HEK293 (cell line): ENCODE results near the gene AARS2.
A peak's percentile ranks its signal among the peaks of the same experiment; 100 is the strongest.

Experiments
- GLI2 ChIP-seq: fragments of 450-650 bp; formaldehyde crosslinking; IDR thresholded peaks from 2 replicates; pipeline ENCODE4; 2017; ENCODE audit warnings: missing biosample characterization, missing genetic modification characterization, low read depth, borderline replicate concordance
- HOXC10 ChIP-seq: sonication (generic); formaldehyde crosslinking; IDR thresholded peaks from 2 replicates; pipeline ENCODE4 v1.8.1; 2023; ENCODE audit warnings: mild to moderate bottlenecking, missing genetic modification reagents
- IKZF3 ChIP-seq: fragments of 450-650 bp; IDR thresholded peaks from 2 replicates; pipeline ENCODE4 v1.5.0; 2018; ENCODE audit warnings: missing biosample characterization, mild to moderate bottlenecking, missing genetic modification characterization, moderate library complexity
- MYNN ChIP-seq: fragments of 450-650 bp; formaldehyde crosslinking; IDR thresholded peaks from 2 replicates; pipeline ENCODE4 v1.5.1; 2016; ENCODE audit warnings: missing biosample characterization, missing genetic modification characterization, borderline replicate concordance
- RBAK ChIP-seq: fragments of 450-650 bp; formaldehyde crosslinking; IDR thresholded peaks from 2 replicates; pipeline ENCODE4 v1.5.1; 2016; ENCODE audit warnings: missing biosample characterization, missing genetic modification characterization
- WT1 ChIP-seq: fragments of 450-650 bp; formaldehyde crosslinking; IDR thresholded peaks from 2 replicates; pipeline ENCODE4 v1.5.1; 2016; ENCODE audit warnings: missing biosample characterization, missing genetic modification characterization
- ZBTB17 ChIP-seq: fragments of 450-650 bp; formaldehyde crosslinking; IDR thresholded peaks from 2 replicates; pipeline ENCODE4 v1.5.1; 2016; ENCODE audit warnings: missing biosample characterization, missing genetic modification characterization
- ZBTB20 ChIP-seq: fragments of 450-650 bp; formaldehyde crosslinking; IDR thresholded peaks from 2 replicates; pipeline ENCODE4 v1.5.1; 2016; ENCODE audit warnings: missing biosample characterization, missing genetic modification characterization
- ZFP3 ChIP-seq: fragments of 450-650 bp; formaldehyde crosslinking; IDR thresholded peaks from 2 replicates; pipeline ENCODE4 v1.5.1; 2016; ENCODE audit warnings: low read depth, missing biosample characterization, missing genetic modification characterization
- ZFP37 ChIP-seq: fragments of 450-650 bp; formaldehyde crosslinking; IDR thresholded peaks from 2 replicates; pipeline ENCODE4 v1.5.1; 2016; ENCODE audit warnings: missing biosample characterization, missing genetic modification characterization
- ZIC2 ChIP-seq: fragments of 450-650 bp; formaldehyde crosslinking; IDR thresholded peaks from 2 replicates; pipeline ENCODE4 v1.5.1; 2016; ENCODE audit warnings: missing biosample characterization, missing genetic modification characterization
- ZNF112 ChIP-seq: fragments of 450-650 bp; formaldehyde crosslinking; IDR thresholded peaks from 2 replicates; pipeline ENCODE4 v1.5.0; 2017; ENCODE audit warnings: missing biosample characterization, missing genetic modification characterization
- ZNF211 ChIP-seq: fragments of 450-650 bp; formaldehyde crosslinking; IDR thresholded peaks from 2 replicates; pipeline ENCODE4 v1.5.1; 2016; ENCODE audit warnings: low read depth, missing biosample characterization, missing genetic modification characterization
- ZNF239 ChIP-seq: fragments of 450-650 bp; formaldehyde crosslinking; IDR thresholded peaks from 2 replicates; pipeline ENCODE4 v1.5.1; 2016; ENCODE audit warnings: missing biosample characterization, missing genetic modification characterization
- ZNF302 ChIP-seq: fragments of 450-650 bp; formaldehyde crosslinking; IDR thresholded peaks from 2 replicates; pipeline ENCODE4 v1.5.1; 2016; ENCODE audit warnings: missing biosample characterization, missing genetic modification characterization, low read depth
- ZNF362 ChIP-seq: fragments of 450-650 bp; formaldehyde crosslinking; IDR thresholded peaks from 2 replicates; pipeline ENCODE4 v1.5.1; 2016; ENCODE audit warnings: missing biosample characterization, missing genetic modification characterization
- ZNF366 ChIP-seq: fragments of 450-650 bp; formaldehyde crosslinking; conservative IDR thresholded peaks from 2 replicates; pipeline ENCODE4 v1.5.1; 2016; ENCODE audit warnings: missing biosample characterization, missing genetic modification characterization
- ZNF394 ChIP-seq: fragments of 450-650 bp; formaldehyde crosslinking; IDR thresholded peaks from 2 replicates; pipeline ENCODE4 v1.5.1; 2016; ENCODE audit warnings: missing biosample characterization, missing genetic modification characterization, mild to moderate bottlenecking, moderate library complexity, borderline replicate concordance
- ZNF416 ChIP-seq: fragments of 450-650 bp; formaldehyde crosslinking; IDR thresholded peaks from 2 replicates; pipeline ENCODE4 v1.5.1; 2016; ENCODE audit warnings: missing biosample characterization, missing genetic modification characterization
- ZNF426 ChIP-seq: fragments of 450-650 bp; formaldehyde crosslinking; IDR thresholded peaks from 2 replicates; pipeline ENCODE4 v1.5.1; 2017; ENCODE audit warnings: missing biosample characterization, missing genetic modification characterization, mild to moderate bottlenecking, inconsistent platforms, moderate library complexity
- ZNF501 ChIP-seq: fragments of 450-650 bp; formaldehyde crosslinking; IDR thresholded peaks from 2 replicates; pipeline ENCODE4 v1.5.1; 2016; ENCODE audit warnings: missing biosample characterization, missing genetic modification characterization
- ZNF561 ChIP-seq: fragments of 450-650 bp; IDR thresholded peaks from 2 replicates; pipeline ENCODE4 v1.5.1; 2018; ENCODE audit warnings: missing biosample characterization, missing genetic modification characterization, borderline replicate concordance
- ZNF621 ChIP-seq: fragments of 450-650 bp; formaldehyde crosslinking; IDR thresholded peaks from 2 replicates; pipeline ENCODE4 v1.5.1; 2017; ENCODE audit warnings: missing biosample characterization, missing genetic modification characterization
- ZNF645 ChIP-seq: fragments of 450-650 bp; formaldehyde crosslinking; IDR thresholded peaks from 2 replicates; pipeline ENCODE4; 2016; ENCODE audit warnings: missing biosample characterization, missing genetic modification characterization
- ZNF670 ChIP-seq: fragments of 450-650 bp; formaldehyde crosslinking; IDR thresholded peaks from 2 replicates; pipeline ENCODE4 v1.5.1; 2016; ENCODE audit warnings: missing biosample characterization, missing genetic modification characterization, low read depth
- ZNF747 ChIP-seq: fragments of 450-650 bp; formaldehyde crosslinking; IDR thresholded peaks from 2 replicates; pipeline ENCODE4 v1.5.1; 2016; ENCODE audit warnings: missing biosample characterization, missing genetic modification characterization
- ZNF777 ChIP-seq: fragments of 450-650 bp; formaldehyde crosslinking; IDR thresholded peaks from 2 replicates; pipeline ENCODE4 v1.5.1; 2017; ENCODE audit warnings: missing biosample characterization, missing genetic modification characterization, borderline replicate concordance
- ZNF791 ChIP-seq: fragments of 450-650 bp; formaldehyde crosslinking; IDR thresholded peaks from 2 replicates; pipeline ENCODE4 v1.5.1; 2016; ENCODE audit warnings: missing biosample characterization, missing genetic modification characterization
- ZNF837 ChIP-seq: fragments of 450-650 bp; formaldehyde crosslinking; IDR thresholded peaks from 2 replicates; pipeline ENCODE4 v1.5.1; 2016; ENCODE audit warnings: missing biosample characterization, missing genetic modification characterization
- ZSCAN5A ChIP-seq: fragments of 450-650 bp; formaldehyde crosslinking; IDR thresholded peaks from 2 replicates; pipeline ENCODE4 v1.5.1; 2016; ENCODE audit warnings: missing biosample characterization, missing genetic modification characterization
- TF ChIP-seq, protein P1 (sequence below): fragments of 450-650 bp; formaldehyde crosslinking; IDR thresholded peaks from 2 replicates; pipeline ENCODE4 v1.5.1; 2016; ENCODE audit warnings: missing biosample characterization, missing genetic modification characterization
- TF ChIP-seq, protein P2 (sequence below): fragments of 450-650 bp; IDR thresholded peaks from 2 replicates; pipeline ENCODE4 v1.5.1; 2018; ENCODE audit warnings: missing biosample characterization, missing genetic modification characterization

The AARS2 gene

DNA sequence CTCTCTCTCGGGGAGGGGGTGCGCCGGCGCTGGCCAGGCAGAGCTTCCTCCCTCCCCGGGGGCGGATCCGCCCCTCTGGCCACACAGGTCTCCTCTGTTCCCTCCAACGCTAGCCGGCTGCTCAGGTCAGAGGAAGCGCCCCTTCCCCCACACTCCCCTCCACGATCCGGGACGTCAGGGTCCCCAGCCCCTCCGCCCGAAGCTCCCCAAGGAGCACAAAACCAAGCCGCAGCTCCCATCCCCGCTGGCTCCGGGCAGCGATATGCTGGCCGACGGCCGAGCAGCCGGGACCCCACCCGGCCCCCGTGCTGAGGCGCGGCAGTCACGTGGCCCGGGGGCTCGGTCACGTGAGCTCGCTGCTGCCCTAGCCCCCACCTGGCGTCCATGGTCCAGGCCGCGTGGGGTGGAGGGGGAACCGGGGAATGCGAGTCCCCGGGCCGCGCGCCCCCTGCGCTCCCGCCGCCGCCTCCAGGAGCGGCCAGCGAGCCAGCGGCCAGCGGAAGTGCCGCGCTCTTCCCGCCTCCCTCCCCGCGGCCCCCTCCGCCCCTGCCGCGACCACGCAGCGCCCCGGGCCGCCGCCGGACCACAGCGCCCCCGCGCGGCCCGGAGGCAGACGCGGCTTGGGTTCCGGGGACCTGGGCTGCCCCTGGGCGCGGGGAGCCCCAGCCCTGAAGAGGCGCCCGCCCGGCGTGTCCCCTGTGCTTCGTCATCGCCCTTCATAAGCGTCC, 56.0 kb downstream of the AARS2 start, which contains the start of gene SLC35B2 (continued):
- TF ChIP-seq ZNF837 (tag by site-specific recombination) (no peak; the same call in 1 of the 2 replicates), ZNF362 (tag by site-specific recombination) (no peak), ZNF747 (no peak), ZNF239 (no peak), ZNF112 (tag by site-specific recombination) (no peak), ZNF670 (tag by site-specific recombination) (no peak), ZNF777 (tag by site-specific recombination) (no peak; the same call in 1 of the 2 replicates), ZNF561 (tag by site-specific recombination) (peak; percentile 60; the same call in 1 of the 2 replicates), GLI2 (no peak), HOXC10 (CRISPR knock-in tag) (0 out of 2 replicates have a peak, but pooled peaks have one; percentile 75), ZFP37 (tag by site-specific recombination) (no peak), ZBTB20 (tag by site-specific recombination) (peak; percentile 72), ZNF426 (tag by site-specific recombination) (no peak), WT1 (tag by site-specific recombination) (peak; percentile 65), ZNF645 (no peak), ZNF394 (tag by site-specific recombination) (peak; percentile 71; the same call in 1 of the 2 replicates), ZNF621 (tag by site-specific recombination) (no peak), ZSCAN5A (tag by site-specific recombination) (0 out of 2 replicates have a peak, but pooled peaks have one; percentile 52), ZNF791 (no peak), RBAK (no peak), ZNF302 (no peak), ZBTB17 (peak; percentile 90), IKZF3 (tag by site-specific recombination) (no peak), ZNF366 (no peak; the same call in 1 of the 2 replicates), ZNF416 (no peak), ZNF501 (tag by site-specific recombination) (peak; percentile 92), MYNN (tag by site-specific recombination) (no peak; the same call in 1 of the 2 replicates), ZFP3 (no peak), ZNF211 (tag by site-specific recombination) (no peak), ZIC2 (tag by site-specific recombination) (peak; percentile 82)
- TF ChIP-seq, protein P1, sequence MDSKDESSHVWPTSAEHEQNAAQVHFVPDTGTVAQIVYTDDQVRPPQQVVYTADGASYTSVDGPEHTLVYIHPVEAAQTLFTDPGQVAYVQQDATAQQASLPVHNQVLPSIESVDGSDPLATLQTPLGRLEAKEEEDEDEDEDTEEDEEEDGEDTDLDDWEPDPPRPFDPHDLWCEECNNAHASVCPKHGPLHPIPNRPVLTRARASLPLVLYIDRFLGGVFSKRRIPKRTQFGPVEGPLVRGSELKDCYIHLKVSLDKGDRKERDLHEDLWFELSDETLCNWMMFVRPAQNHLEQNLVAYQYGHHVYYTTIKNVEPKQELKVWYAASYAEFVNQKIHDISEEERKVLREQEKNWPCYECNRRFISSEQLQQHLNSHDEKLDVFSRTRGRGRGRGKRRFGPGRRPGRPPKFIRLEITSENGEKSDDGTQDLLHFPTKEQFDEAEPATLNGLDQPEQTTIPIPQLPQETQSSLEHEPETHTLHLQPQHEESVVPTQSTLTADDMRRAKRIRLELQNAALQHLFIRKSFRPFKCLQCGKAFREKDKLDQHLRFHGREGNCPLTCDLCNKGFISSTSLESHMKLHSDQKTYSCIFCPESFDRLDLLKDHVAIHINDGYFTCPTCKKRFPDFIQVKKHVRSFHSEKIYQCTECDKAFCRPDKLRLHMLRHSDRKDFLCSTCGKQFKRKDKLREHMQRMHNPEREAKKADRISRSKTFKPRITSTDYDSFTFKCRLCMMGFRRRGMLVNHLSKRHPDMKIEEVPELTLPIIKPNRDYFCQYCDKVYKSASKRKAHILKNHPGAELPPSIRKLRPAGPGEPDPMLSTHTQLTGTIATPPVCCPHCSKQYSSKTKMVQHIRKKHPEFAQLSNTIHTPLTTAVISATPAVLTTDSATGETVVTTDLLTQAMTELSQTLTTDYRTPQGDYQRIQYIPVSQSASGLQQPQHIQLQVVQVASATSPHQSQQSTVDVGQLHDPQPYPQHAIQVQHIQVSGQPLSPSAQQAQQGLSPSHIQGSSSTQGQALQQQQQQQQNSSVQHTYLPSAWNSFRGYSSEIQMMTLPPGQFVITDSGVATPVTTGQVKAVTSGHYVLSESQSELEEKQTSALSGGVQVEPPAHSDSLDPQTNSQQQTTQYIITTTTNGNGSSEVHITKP (tag by site-specific recombination): peak; percentile 48
- TF ChIP-seq, protein P2, sequence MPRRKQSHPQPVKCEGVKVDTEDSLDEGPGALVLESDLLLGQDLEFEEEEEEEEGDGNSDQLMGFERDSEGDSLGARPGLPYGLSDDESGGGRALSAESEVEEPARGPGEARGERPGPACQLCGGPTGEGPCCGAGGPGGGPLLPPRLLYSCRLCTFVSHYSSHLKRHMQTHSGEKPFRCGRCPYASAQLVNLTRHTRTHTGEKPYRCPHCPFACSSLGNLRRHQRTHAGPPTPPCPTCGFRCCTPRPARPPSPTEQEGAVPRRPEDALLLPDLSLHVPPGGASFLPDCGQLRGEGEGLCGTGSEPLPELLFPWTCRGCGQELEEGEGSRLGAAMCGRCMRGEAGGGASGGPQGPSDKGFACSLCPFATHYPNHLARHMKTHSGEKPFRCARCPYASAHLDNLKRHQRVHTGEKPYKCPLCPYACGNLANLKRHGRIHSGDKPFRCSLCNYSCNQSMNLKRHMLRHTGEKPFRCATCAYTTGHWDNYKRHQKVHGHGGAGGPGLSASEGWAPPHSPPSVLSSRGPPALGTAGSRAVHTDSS (tag by site-specific recombination): no peak
